ENCODE measurements around the gene ZKSCAN3.
"Not testable (repeated sequence)": the region's sequence is repeated elsewhere in the genome, so short reads cannot be mapped to it uniquely, and the experiment has no call there.

The ZKSCAN3 gene

DNA sequence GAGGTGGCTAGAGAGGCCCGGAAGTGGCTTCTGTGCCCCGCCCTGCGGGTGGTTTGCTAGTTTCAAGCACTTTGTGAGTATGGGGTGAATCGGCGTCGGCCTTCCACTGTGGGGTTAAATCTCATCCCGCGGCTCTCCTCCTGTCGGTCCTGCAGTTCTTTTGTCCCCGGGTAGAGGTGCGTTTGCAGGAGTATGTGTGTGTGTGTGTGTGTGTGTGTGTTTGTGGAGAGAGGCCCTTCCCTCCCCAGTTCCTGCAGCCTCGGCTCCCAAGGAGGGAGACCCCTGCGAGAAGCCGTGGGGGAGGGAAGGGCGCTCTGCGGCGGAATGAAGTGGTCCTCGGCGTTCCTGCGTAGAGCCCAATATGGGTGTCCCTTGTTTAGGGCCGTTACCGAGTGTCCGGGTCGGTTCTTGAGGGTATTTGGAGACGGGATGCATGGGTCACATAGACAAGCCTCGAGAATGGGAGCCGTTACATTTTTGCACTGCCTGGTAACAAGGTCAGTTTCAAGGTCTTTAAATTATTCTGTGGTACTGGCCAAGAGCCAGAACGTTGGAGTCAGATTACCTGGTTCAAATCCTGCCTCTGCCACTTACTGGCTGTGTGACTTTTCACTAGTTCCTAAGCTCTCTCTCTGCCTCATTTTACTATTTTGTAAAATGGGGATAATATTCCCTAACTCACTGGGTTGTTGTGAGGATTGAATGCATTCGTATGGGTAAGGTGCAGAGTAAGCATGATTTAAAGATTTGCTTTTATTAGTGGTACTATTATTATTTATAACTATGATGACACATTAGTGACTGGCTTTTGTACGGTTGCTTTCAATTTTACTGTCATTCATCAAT lies at the start of gene ZKSCAN3:
Gene ZKSCAN3, plus strand, starts transcription at position 56 of the 846 bp plus-strand sequence. CDS start 9,640 bp downstream, outside the sequence.
- TF ChIP-seq, protein P1, sequence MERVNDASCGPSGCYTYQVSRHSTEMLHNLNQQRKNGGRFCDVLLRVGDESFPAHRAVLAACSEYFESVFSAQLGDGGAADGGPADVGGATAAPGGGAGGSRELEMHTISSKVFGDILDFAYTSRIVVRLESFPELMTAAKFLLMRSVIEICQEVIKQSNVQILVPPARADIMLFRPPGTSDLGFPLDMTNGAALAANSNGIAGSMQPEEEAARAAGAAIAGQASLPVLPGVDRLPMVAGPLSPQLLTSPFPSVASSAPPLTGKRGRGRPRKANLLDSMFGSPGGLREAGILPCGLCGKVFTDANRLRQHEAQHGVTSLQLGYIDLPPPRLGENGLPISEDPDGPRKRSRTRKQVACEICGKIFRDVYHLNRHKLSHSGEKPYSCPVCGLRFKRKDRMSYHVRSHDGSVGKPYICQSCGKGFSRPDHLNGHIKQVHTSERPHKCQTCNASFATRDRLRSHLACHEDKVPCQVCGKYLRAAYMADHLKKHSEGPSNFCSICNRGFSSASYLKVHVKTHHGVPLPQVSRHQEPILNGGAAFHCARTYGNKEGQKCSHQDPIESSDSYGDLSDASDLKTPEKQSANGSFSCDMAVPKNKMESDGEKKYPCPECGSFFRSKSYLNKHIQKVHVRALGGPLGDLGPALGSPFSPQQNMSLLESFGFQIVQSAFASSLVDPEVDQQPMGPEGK (CRISPR knock-in tag; IDR thresholded peaks at IDR 0.05; ENCODE audit: borderline replicate concordance): no peak
- TF ChIP-seq SNAI2 (CRISPR knock-in tag; IDR thresholded peaks at IDR 0.05) (no peak), ZNF565 (CRISPR knock-in tag; conservative IDR thresholded peaks at IDR 0.05; ENCODE audit: low read depth) (no peak), OSR1 (CRISPR knock-in tag; IDR thresholded peaks at IDR 0.05) (no peak), GLIS3 (CRISPR knock-in tag; IDR thresholded peaks at IDR 0.05) (no peak), RARB (CRISPR knock-in tag; IDR thresholded peaks at IDR 0.05) (no peak), ESRRG (CRISPR knock-in tag; IDR thresholded peaks at IDR 0.05) (no peak), ZNF70 (CRISPR knock-in tag; IDR thresholded peaks at IDR 0.05) (no peak), CSDC2 (CRISPR knock-in tag; IDR thresholded peaks at IDR 0.05) (no peak), ZFP3 (CRISPR knock-in tag; IDR thresholded peaks at IDR 0.05) (no peak)
- TF ChIP-seq, protein P2, sequence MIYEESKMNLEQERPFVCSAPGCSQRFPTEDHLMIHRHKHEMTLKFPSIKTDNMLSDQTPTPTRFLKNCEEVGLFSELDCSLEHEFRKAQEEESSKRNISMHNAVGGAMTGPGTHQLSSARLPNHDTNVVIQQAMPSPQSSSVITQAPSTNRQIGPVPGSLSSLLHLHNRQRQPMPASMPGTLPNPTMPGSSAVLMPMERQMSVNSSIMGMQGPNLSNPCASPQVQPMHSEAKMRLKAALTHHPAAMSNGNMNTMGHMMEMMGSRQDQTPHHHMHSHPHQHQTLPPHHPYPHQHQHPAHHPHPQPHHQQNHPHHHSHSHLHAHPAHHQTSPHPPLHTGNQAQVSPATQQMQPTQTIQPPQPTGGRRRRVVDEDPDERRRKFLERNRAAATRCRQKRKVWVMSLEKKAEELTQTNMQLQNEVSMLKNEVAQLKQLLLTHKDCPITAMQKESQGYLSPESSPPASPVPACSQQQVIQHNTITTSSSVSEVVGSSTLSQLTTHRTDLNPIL (CRISPR knock-in tag; IDR thresholded peaks at IDR 0.05; ENCODE audit: low read depth): no peak
- TF ChIP-seq, protein P3, sequence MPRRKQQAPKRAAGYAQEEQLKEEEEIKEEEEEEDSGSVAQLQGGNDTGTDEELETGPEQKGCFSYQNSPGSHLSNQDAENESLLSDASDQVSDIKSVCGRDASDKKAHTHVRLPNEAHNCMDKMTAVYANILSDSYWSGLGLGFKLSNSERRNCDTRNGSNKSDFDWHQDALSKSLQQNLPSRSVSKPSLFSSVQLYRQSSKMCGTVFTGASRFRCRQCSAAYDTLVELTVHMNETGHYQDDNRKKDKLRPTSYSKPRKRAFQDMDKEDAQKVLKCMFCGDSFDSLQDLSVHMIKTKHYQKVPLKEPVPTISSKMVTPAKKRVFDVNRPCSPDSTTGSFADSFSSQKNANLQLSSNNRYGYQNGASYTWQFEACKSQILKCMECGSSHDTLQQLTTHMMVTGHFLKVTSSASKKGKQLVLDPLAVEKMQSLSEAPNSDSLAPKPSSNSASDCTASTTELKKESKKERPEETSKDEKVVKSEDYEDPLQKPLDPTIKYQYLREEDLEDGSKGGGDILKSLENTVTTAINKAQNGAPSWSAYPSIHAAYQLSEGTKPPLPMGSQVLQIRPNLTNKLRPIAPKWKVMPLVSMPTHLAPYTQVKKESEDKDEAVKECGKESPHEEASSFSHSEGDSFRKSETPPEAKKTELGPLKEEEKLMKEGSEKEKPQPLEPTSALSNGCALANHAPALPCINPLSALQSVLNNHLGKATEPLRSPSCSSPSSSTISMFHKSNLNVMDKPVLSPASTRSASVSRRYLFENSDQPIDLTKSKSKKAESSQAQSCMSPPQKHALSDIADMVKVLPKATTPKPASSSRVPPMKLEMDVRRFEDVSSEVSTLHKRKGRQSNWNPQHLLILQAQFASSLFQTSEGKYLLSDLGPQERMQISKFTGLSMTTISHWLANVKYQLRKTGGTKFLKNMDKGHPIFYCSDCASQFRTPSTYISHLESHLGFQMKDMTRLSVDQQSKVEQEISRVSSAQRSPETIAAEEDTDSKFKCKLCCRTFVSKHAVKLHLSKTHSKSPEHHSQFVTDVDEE (CRISPR knock-in tag; IDR thresholded peaks at IDR 0.05): no peak
- TF ChIP-seq, protein P4, sequence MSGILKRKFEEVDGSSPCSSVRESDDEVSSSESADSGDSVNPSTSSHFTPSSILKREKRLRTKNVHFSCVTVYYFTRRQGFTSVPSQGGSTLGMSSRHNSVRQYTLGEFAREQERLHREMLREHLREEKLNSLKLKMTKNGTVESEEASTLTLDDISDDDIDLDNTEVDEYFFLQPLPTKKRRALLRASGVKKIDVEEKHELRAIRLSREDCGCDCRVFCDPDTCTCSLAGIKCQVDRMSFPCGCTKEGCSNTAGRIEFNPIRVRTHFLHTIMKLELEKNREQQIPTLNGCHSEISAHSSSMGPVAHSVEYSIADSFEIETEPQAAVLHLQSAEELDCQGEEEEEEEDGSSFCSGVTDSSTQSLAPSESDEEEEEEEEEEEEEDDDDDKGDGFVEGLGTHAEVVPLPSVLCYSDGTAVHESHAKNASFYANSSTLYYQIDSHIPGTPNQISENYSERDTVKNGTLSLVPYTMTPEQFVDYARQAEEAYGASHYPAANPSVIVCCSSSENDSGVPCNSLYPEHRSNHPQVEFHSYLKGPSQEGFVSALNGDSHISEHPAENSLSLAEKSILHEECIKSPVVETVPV (CRISPR knock-in tag; IDR thresholded peaks at IDR 0.05): no peak
- peak; percentile 100 for ATAC-seq

DNA sequence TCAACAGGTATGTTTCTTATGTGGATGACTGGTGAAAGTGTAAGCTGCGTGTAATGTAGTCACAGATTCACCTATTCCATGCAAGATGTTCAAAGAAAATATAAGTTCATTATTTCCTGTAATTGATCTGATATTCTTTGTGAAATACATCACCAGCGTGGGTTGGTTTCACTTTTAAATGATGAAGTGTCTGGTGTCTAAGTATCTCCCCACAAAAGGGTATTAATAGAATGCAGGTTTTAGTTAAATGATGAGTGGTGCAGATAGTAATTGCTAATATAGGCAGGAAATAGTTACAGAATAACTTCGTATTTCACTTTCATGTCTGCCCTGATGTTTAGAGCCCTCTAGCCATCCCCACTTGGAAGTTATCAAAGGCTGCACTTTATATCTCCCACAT lies 46.2 kb upstream of the ZKSCAN3 start:
- no peak for ATAC-seq
- no peak for TF ChIP-seq ARNTL (CRISPR knock-in tag; IDR thresholded peaks at IDR 0.05; ENCODE audit: borderline replicate concordance, low read depth)
- no peak for TF ChIP-seq ZNF8 (CRISPR knock-in tag; IDR thresholded peaks at IDR 0.05)

DNA sequence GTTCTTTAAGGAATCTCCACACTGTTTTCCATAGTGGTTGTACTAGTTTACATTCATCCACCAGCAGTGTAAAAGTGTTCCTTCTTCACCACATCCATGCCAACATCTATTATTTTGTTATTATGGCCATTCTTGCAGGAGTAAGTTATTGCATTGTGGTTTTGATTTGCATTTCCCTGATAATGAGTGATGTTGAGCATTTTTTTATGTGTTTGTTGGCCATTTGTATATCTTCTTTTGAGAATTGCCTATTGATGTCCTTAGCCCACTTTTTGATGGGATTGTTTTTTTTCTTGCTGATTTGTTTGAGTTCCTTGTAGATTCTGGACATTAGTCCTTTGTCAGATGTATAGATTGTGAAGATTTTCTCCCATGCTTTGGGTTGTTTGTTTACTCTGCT lies 43.4 kb upstream of the ZKSCAN3 start:
- ATAC-seq: not testable (repeated sequence)

DNA sequence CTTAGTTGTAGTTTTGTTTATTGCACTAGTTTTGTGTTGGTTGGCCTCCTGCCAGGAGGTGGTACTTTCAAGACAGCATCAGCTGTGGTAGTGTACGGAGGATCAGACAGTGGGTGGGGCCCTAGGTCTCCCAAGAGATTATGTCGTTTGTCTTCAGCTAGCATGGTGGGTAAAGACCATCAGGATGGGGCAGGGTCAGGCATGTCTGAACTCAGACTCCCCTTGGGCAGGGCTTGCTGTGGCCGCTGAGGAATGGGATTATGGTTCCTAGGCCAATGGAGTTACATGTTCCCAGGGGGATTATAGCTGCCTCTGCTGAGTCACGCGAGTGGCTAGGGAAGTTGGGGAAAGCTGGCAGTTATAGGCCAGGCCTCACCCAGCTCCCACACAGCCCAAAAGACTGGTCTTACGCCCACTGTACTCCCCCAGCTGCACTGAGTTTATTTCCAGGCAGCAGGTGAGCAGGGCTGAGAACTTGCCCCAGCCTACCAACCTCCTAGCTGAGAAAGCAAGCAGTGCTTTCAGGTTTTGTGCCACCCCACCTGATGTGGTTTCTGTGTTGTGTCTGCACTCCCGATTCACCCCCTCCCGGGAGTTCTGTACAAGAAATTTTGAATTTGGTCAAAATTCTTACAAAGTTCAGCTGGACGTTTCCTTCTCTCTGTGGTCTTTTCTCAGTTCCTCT lies 38.5 kb upstream of the ZKSCAN3 start:
- no peak for ATAC-seq
- TF ChIP-seq SNAI2 (CRISPR knock-in tag; IDR thresholded peaks at IDR 0.05): no peak
- TF ChIP-seq, protein P1 (CRISPR knock-in tag; IDR thresholded peaks at IDR 0.05; ENCODE audit: borderline replicate concordance): no peak
- TF ChIP-seq PPARA (CRISPR knock-in tag; IDR thresholded peaks at IDR 0.05; ENCODE audit: borderline replicate concordance): no peak
- TF ChIP-seq ZNF565 (CRISPR knock-in tag; conservative IDR thresholded peaks at IDR 0.05; ENCODE audit: low read depth): no peak
- no peak for TF ChIP-seq ZNF8 (CRISPR knock-in tag; IDR thresholded peaks at IDR 0.05)
- TF ChIP-seq, protein P3 (CRISPR knock-in tag; IDR thresholded peaks at IDR 0.05): no peak
- TF ChIP-seq, protein P4 (CRISPR knock-in tag; IDR thresholded peaks at IDR 0.05): no peak
- TF ChIP-seq ZFP30 (CRISPR knock-in tag; IDR thresholded peaks at IDR 0.05): no peak
- no peak for TF ChIP-seq OSR1 (CRISPR knock-in tag; IDR thresholded peaks at IDR 0.05)
